Measurements from ENCODE around the gene POP7.

Gene POP7

DNA sequence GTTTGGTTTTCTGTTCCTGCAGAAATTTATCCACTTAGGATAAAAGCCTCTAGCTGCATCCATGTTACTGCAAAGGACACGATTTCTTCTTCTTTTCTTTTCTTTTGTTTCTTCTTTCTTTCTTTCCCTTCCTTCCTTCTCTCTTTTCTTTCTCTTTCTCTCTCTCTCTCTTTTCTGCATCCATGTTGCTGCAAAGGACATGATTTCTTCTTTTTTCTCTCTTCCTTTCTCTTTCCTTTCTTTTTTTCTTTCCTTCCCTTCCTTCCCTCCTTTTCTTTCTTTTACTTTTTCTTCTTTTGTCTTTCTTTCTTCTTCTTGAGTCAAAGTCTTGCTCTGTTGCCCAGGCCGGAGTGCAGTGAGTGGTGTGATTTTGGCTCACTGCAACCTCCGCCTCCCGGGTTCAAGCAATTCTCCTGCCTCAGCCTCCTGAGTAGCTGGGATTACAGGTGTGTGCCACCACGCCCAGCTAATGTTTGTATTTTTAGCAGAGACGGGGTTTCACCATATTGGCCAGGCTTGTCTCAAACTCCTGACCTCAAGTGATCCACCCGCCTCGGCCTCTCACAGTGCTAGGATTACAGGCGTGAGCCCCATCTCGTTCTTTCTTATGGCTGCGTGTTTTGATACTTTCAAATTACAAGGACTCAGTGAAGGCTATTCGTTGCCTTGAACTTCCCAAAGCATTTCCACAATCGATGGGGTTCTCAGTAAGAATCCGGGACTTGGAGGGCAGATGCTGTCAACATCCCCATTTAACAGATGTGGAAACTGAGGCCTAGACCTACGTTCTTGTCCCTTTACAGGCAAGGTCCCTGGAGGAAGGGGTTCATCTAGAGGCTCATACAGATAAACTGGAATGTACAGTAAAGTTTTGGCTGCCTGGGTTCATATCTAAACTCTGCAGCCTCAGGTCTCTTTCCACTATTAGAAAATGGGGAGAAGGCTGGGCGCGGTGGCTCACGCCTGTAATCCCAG is 34.3 kb upstream of the POP7 start:
- no peak overlapping the region for H3K4me3 ChIP-seq (ENCODE audit: low read depth, low read length)
- TF ChIP-seq, protein P1, sequence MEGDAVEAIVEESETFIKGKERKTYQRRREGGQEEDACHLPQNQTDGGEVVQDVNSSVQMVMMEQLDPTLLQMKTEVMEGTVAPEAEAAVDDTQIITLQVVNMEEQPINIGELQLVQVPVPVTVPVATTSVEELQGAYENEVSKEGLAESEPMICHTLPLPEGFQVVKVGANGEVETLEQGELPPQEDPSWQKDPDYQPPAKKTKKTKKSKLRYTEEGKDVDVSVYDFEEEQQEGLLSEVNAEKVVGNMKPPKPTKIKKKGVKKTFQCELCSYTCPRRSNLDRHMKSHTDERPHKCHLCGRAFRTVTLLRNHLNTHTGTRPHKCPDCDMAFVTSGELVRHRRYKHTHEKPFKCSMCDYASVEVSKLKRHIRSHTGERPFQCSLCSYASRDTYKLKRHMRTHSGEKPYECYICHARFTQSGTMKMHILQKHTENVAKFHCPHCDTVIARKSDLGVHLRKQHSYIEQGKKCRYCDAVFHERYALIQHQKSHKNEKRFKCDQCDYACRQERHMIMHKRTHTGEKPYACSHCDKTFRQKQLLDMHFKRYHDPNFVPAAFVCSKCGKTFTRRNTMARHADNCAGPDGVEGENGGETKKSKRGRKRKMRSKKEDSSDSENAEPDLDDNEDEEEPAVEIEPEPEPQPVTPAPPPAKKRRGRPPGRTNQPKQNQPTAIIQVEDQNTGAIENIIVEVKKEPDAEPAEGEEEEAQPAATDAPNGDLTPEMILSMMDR (IDR thresholded peaks at IDR 0.05; ENCODE audit: control insufficient read depth, extremely low read depth, insufficient read depth), result no peak
- no peak for DNase-seq (ENCODE audit: low read depth)

DNA sequence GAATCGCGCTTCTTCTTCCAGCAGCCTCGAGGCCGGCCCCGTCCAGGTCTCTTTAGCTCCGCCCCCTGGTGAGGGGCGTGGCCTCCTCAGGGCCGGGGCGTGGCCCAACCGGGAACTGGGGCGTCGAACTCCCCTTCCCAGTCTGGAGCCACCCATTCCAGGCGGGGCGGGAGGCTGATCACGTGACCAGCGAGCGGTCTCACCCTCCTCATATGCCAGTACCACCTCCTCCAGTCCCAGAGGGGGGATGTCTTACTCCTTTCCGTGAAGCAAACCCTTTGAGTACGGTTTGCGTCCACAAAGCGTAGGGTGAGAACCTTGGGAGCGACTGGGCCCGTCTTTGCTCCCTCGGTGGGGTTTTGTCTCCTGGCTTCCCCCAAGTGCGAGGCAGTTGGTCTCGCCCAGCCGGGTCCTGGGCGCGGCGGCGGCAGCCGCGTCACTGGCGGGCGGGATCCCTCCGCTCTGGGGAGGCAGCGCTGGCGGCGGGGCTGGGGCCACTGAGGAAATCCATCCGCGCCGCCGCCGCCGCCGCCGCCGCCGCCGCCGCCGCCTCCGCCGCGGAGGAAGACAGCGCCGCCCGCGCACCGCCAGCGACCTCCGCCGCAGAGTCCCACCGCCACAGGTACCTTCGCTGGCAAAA is 32.5 kb upstream of the POP7 start, which contains the start of gene GNB2:
Gene GNB2 (plus strand): TSS at position 439 of the 640 bp plus-strand sequence. CDS start 2,526 bp downstream, outside the sequence.
- TF ChIP-seq, protein P1 (IDR thresholded peaks at IDR 0.05; ENCODE audit: control insufficient read depth, extremely low read depth, insufficient read depth), result no peak
- peak within 1 kb of the TSS; percentile 94 for H3K4me3 ChIP-seq (ENCODE audit: low read depth, low read length)
- peak; percentile 96 for DNase-seq (ENCODE audit: low read depth)

- no peak for DNase-seq (ENCODE audit: low read depth)
- peak overlapping the region; percentile 94 for H3K4me3 ChIP-seq (ENCODE audit: low read depth, low read length)
- TF ChIP-seq, protein P1 (IDR thresholded peaks at IDR 0.05; ENCODE audit: control insufficient read depth, extremely low read depth, insufficient read depth), result no peak
These were observed 31.9 kb upstream of the POP7 start for GRCh38 chr7:100673942-100674410.

GRCh38 chr7:100674411-100675104 is 31.4 kb upstream of the POP7 start:
- peak overlapping the region; percentile 94 for H3K4me3 ChIP-seq (ENCODE audit: low read depth, low read length)
- TF ChIP-seq, protein P1 (IDR thresholded peaks at IDR 0.05; ENCODE audit: control insufficient read depth, extremely low read depth, insufficient read depth), result no peak
- DNase-seq (ENCODE audit: low read depth), result no peak

DNA sequence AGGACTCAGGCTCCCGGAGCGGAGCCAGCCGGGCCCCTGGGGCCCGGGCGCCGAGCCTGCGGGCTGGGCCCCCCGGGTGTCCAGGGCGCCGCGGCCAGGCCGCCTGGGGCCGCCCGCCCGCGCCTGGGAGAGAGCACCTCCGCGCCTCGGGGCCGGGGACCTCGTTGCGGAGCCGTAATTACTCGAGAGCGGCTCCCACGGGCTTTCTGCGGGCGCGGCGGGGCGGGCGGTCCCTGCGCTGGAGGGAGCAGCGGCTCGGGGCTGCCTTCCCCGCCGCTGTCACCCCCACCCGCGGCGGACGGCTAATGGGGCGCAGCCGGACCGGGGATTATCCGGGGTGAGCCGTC is 30.8 kb upstream of the POP7 start:
- DNase-seq (ENCODE audit: low read depth), result no peak
- TF ChIP-seq, protein P1 (IDR thresholded peaks at IDR 0.05; ENCODE audit: control insufficient read depth, extremely low read depth, insufficient read depth), result no peak
- peak overlapping the region; percentile 94 for H3K4me3 ChIP-seq (ENCODE audit: low read depth, low read length)

- TF ChIP-seq, protein P1 (IDR thresholded peaks at IDR 0.05; ENCODE audit: control insufficient read depth, extremely low read depth, insufficient read depth), result no peak
- peak; percentile 47 for DNase-seq (ENCODE audit: low read depth)
- peak overlapping the region; percentile 94 for H3K4me3 ChIP-seq (ENCODE audit: low read depth, low read length)
These were observed 30.2 kb upstream of the POP7 start for GRCh38 chr7:100675581-100676350.

Measured in LNCaP clone FGC (cell line).